ENCODE results near the gene TPH1.

TPH1 gene

GRCh38 chr11:18046116-18046777 lies at the start of gene TPH1:
TPH1 (minus strand) TSS chr11:18046269; CDS start chr11:18040762, 5,507 bp downstream.
- no peak for DNase-seq

GRCh38 chr11:18093959-18094358 lies 47.9 kb upstream of the TPH1 start:
- no peak for DNase-seq

GRCh38 chr11:18091731-18092130 lies 45.7 kb upstream of the TPH1 start:
- no peak for DNase-seq

GRCh38 chr11:18088966-18089365 lies 42.9 kb upstream of the TPH1 start:
- no peak for DNase-seq

GRCh38 chr11:18088366-18088765 lies 42.3 kb upstream of the TPH1 start:
- no peak for DNase-seq

- no peak for DNase-seq
Measured at GRCh38 chr11:18081551-18081950, 35.5 kb upstream of the TPH1 start.

- DNase-seq: no peak
Measured at GRCh38 chr11:18080451-18080850, 34.4 kb upstream of the TPH1 start.

GRCh38 chr11:18078909-18079308 lies 32.8 kb upstream of the TPH1 start:
- no peak for DNase-seq

- no peak for DNase-seq
Measured at GRCh38 chr11:18075444-18075843, 29.4 kb upstream of the TPH1 start.

- DNase-seq: no peak
Measured at GRCh38 chr11:18071098-18071705, 25.1 kb upstream of the TPH1 start.

- no peak for DNase-seq
Measured at GRCh38 chr11:18067372-18067771, 21.3 kb upstream of the TPH1 start.

- DNase-seq: no peak
Measured at GRCh38 chr11:18066626-18067025, 20.6 kb upstream of the TPH1 start.

- no peak for DNase-seq
Measured at GRCh38 chr11:18065572-18065971, 19.5 kb upstream of the TPH1 start.

GRCh38 chr11:18064450-18065054 lies 18.5 kb upstream of the TPH1 start:
- no peak for DNase-seq

- no peak for DNase-seq
Measured at GRCh38 chr11:18063862-18064434, 17.9 kb upstream of the TPH1 start.

- DNase-seq: no peak
Measured at GRCh38 chr11:18063125-18063524, 17.1 kb upstream of the TPH1 start.

- no peak for DNase-seq
Measured at GRCh38 chr11:18061351-18061750, 15.3 kb upstream of the TPH1 start.

GRCh38 chr11:18056561-18057181 lies 10.6 kb upstream of the TPH1 start:
- no peak for DNase-seq

- no peak for DNase-seq
Measured at GRCh38 chr11:18054511-18055103, 8.5 kb upstream of the TPH1 start.

- no peak for DNase-seq
Measured at GRCh38 chr11:18050848-18051247, 4.8 kb upstream of the TPH1 start.

GRCh38 chr11:18036456-18036855 lies 9.6 kb downstream of the TPH1 start:
- DNase-seq: no peak

GRCh38 chr11:18027475-18027874 lies 18.6 kb downstream of the TPH1 start:
- DNase-seq: no peak

- no peak for DNase-seq
Measured at GRCh38 chr11:18022419-18022818, 23.6 kb downstream of the TPH1 start.

Data from CD4-positive, alpha-beta T cell treated with Interleukin-17A for 1 hour (primary cell).